ENCODE results near the gene PTPRN2. TPM values are rescaled to one million over a fixed set of nuclear protein-coding genes. Genes with fewer than 3 reads are reported as not detected.
"Not testable (repeated sequence)": the region's sequence is repeated elsewhere in the genome, so short reads cannot be mapped to it uniquely, and the experiment has no call there.

Gene PTPRN2
- total and polyA plus RNA-seq, 7 donors: 3.2 to 7.1 (median 5.5) TPM

DNA sequence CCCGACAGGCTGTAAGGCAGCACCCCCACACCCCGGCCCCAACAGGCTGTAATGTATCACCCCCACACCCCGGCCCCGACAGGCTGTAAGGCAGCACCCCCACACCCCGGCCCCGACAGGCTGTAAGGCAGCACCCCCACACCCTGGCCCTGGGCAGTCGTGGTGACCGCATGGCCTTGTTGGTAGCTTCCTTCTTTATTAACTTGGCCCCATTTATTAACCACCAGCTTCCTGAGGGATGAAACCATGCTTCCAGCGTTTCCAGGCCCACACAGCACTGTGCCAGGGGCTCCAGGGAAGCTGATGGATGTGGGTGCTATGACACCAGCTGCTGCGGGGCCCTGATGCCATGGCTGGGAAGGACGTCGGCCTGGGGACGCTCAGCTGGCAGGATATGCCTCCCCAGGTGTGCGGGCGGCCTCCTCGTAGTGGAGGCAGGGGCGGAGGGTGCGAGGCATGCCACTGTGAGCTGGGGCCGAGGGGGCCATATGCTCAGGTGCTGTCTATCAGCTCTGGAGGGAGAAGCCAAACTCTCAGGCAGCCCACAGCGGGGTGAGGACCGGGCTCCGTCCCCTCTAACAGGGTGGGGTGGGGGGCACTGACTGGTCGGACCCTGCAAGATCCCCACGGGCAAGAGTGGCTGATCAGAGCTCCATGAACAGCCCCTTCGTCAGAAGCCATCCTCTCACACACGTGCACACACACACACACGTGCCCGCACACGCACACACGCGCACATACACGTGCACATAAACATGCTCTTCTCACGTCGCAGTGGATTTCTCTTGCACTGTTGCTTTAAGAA is 311.0 kb downstream of the PTPRN2 start:
- no peak overlapping the region for H3K4me3 ChIP-seq
- intact Hi-C loops (cut with DNase I): no loop called here
- TF ChIP-seq, protein P1, sequence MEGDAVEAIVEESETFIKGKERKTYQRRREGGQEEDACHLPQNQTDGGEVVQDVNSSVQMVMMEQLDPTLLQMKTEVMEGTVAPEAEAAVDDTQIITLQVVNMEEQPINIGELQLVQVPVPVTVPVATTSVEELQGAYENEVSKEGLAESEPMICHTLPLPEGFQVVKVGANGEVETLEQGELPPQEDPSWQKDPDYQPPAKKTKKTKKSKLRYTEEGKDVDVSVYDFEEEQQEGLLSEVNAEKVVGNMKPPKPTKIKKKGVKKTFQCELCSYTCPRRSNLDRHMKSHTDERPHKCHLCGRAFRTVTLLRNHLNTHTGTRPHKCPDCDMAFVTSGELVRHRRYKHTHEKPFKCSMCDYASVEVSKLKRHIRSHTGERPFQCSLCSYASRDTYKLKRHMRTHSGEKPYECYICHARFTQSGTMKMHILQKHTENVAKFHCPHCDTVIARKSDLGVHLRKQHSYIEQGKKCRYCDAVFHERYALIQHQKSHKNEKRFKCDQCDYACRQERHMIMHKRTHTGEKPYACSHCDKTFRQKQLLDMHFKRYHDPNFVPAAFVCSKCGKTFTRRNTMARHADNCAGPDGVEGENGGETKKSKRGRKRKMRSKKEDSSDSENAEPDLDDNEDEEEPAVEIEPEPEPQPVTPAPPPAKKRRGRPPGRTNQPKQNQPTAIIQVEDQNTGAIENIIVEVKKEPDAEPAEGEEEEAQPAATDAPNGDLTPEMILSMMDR (IDR thresholded peaks at IDR 0.05): no peak
- TF ChIP-seq POLR2A (IDR thresholded peaks at IDR 0.05) (no peak), POLR2AphosphoS5 (IDR thresholded peaks at IDR 0.05) (no peak), EP300 (IDR thresholded peaks at IDR 0.05) (no peak)
- H3K27me3 ChIP-seq: no peaks in the 10 kb centered on the region
- 80 to 88% methylated on average over 34 of the region's 34 CpGs for WGBS, 2 donors
- no peaks in the 10 kb centered on the region for H3K9me3 ChIP-seq
- peak; percentile 40 for DNase-seq
- no peak overlapping the region for H3K27ac ChIP-seq
- H3K36me3 ChIP-seq: no peaks in the 10 kb centered on the region
- H3K4me1 ChIP-seq: no peaks in the 10 kb centered on the region

DNA sequence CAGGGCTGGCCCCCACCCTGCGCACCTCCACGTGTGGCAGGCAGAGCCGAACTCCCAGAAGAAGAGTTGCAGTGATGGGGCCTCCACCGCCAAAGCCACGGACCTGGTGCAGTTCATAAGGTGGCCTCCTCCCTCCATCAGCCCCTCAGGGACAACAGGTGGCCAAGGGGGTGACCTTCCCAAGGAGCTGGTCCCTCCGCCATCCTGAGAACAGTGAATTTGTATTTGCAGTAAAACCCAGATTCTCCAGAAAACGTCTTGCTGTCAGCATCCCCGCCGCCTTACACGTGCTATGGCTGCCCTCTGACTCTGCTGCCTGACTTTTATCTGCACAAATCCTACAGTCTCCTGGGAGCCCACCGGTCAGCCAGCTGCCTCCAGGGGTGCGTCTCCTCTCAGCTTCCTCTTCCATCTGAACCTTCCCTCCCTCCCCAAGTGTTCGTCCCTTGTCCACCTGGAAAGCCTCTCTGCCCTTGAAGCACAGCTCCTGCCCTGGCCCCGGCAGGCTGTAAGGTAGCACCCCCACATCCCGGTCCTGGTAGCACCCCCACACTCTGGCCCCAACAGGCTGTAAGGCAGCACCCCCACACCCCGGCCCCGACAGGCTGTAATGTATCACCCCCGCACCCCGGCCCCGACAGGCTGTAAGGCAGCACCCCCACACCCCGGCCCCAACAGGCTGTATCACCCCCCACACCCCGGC is 311.8 kb downstream of the PTPRN2 start:
- Histone ChIP-seq H3K27ac (no peak overlapping the region), H3K4me1 (no peaks in the 10 kb centered on the region), H3K9me3 (no peaks in the 10 kb centered on the region), H3K36me3 (no peaks in the 10 kb centered on the region), H3K27me3 (no peaks in the 10 kb centered on the region), H3K4me3 (no peak overlapping the region)
- 92 to 93% methylated on average over 16 to 22 of the region's 22 CpGs for WGBS, 2 donors
- DNase-seq: peak; percentile 40
- intact Hi-C loops (cut with DNase I): no loop called here
- no peak for TF ChIP-seq EP300 (IDR thresholded peaks at IDR 0.05)
- TF ChIP-seq POLR2A (IDR thresholded peaks at IDR 0.05): no peak
- TF ChIP-seq, protein P1 (IDR thresholded peaks at IDR 0.05): no peak
- no peak for TF ChIP-seq POLR2AphosphoS5 (IDR thresholded peaks at IDR 0.05)

DNA sequence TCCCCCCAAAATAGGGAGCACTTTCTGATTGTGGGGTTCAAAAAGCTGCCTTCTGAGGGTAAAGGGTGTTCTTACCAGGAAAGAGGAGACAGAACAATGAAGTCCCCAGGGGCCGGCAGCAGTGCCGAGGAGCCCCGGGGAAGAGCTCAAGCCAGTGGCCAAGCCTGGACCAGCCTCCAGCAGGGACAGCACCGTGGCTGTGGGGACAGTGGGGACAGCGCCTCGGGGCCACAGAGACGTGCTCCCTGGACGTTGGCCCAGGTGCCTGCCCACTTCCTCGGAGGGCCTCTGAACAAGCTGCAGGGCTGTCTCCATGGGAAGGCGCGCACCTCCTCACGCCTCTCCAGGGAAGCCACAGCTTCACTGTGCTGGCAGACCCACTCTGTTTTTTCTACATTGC is 312.6 kb downstream of the PTPRN2 start:
- intact Hi-C loops (cut with DNase I): no loop called here
- TF ChIP-seq POLR2AphosphoS5 (IDR thresholded peaks at IDR 0.05) (no peak), EP300 (IDR thresholded peaks at IDR 0.05) (no peak), POLR2A (IDR thresholded peaks at IDR 0.05) (no peak)
- TF ChIP-seq, protein P1 (IDR thresholded peaks at IDR 0.05): no peak
- no peaks in the 10 kb centered on the region for H3K9me3 ChIP-seq
- H3K27me3 ChIP-seq: no peaks in the 10 kb centered on the region
- WGBS, 2 donors: 84 to 89% methylated on average over 12 of the region's 12 CpGs
- H3K4me3 ChIP-seq: no peak overlapping the region
- peak; percentile 58 for DNase-seq
- no peaks in the 10 kb centered on the region for H3K4me1 ChIP-seq
- H3K36me3 ChIP-seq: no peaks in the 10 kb centered on the region
- H3K27ac ChIP-seq: no peak overlapping the region

DNA sequence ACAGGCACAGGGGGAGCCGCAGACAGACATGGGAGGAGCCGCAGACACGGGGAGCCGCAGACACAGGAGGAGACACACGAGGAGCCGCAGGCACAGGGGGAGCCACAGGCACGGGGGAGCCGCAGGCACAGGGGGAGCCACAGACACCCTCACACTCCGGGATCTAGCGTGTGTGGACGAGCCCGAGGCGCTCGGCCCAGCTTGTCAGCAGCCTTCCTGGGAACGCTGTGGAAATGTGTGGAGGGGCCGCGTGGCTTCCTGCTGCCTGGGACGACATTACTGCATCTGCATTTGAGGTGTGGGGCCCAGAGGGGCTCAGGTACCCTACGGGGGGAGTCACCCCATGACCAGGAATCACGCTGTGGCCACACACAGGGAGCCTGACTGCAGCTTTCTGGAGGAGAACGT is 313.2 kb downstream of the PTPRN2 start:
- Histone ChIP-seq H3K27ac (no peak overlapping the region), H3K4me1 (no peaks in the 10 kb centered on the region), H3K27me3 (no peaks in the 10 kb centered on the region), H3K36me3 (no peaks in the 10 kb centered on the region), H3K4me3 (no peak overlapping the region), H3K9me3 (no peaks in the 10 kb centered on the region)
- intact Hi-C loops (cut with DNase I): no loop called here
- DNase-seq: peak; percentile 32
- TF ChIP-seq, protein P1 (IDR thresholded peaks at IDR 0.05): no peak
- no peak for TF ChIP-seq POLR2AphosphoS5 (IDR thresholded peaks at IDR 0.05)
- WGBS, 2 donors: 89 to 91% methylated on average over 21 of the region's 21 CpGs

DNA sequence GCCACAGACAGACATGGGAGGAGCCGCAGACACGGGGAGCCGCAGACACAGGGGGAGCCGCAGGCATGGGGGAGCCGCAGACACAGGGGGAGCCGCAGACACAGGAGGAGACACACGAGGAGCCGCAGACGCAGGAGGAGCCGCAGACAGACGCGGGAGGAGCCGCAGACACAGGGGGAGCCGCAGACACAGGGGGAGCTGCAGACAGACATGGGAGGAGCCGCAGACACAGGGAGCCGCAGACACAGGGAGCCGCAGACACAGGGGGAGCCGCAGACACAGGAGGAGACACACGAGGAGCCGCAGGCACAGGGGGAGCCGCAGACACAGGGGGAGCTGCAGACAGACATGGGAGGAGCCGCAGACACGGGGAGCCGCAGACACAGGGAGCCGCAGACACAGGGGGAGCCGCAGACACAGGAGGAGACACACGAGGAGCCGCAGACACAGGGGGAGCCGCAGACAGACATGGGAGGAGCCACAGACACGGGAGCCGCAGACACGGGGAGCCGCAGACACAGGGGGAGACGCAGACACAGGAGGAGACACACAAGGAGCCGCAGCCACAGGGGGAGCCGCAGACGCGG is 313.8 kb downstream of the PTPRN2 start:
- intact Hi-C loops (cut with DNase I); H3K27ac ChIP-seq; H3K36me3 ChIP-seq; H3K4me3 ChIP-seq; H3K27me3 ChIP-seq; H3K9me3 ChIP-seq; H3K4me1 ChIP-seq: not testable (repeated sequence)
- 93 to 95% methylated on average over 38 of the region's 38 CpGs for WGBS, 2 donors
- DNase-seq: peak; percentile 56

Data from sigmoid colon (tissue), 7 donors.